Stimulated activated CD4-positive, alpha-beta T cell treated with anti-CD3 and anti-CD28 coated beads, Interleukin-4, amount 100 ng/mL, for 1 hour (primary cell): ENCODE measurements around the gene HCAR2.
"Not testable (repeated sequence)": the region's sequence is repeated elsewhere in the genome, so short reads cannot be mapped to it uniquely, and the experiment has no call there.

Experiments
- DNase-seq: peaks from one replicate; pipeline ENCODE4 v3.0.0-alpha.2; 2020

Gene HCAR2

DNA sequence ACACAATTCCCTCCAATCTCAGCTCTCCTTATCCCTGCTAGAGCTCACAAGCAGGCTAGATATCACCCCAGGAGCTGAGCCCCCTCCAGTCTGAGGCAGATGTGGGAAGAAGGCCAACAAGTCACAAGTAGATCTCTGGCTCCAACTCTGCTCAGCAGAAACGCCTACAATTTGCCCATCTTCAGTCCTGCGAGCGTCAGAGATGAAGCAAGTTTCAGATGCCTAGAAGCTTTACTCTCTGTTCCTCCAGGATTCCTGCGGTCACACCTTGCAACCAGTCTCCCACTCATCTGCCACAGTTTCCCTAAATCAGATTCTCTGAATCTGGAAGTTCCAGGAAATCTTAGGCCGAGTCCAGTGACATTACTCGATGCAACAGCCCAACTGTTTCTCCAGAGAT lies 12.1 kb upstream of the HCAR2 start:
- DNase-seq: not testable (repeated sequence)

DNA sequence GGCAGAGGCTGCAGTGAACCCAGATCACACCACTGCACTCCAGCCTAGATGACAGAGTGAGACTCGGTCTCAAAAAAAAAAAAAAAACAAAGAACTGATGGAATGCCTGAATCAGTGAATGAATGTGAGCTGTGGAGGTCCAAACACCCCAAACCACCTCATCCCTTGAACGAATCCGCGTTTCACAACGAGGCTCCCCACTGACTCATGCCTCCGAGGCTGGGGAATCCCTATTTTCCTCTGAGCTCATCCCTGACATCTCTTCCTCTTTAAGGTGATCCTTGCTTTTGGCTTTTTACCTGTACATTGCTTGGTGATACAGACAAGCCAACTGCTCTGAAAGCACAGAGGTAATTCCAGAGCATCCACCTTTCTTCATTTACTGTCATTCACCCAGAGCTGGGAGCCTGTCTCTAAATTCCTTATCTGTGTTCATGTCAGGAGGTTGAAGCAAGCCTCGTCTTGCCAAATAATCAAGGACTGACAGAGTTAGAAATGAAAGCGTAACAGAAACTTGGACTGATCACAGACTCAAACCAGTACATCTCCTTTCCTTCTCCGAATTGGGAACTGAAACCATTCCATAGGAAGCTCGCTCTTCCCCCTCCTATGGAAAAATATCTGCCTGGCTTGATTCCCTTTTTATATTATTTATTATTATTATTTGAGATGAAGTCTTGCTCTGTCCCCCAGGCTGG lies 10.5 kb upstream of the HCAR2 start:
- DNase-seq: not testable (repeated sequence)

DNA sequence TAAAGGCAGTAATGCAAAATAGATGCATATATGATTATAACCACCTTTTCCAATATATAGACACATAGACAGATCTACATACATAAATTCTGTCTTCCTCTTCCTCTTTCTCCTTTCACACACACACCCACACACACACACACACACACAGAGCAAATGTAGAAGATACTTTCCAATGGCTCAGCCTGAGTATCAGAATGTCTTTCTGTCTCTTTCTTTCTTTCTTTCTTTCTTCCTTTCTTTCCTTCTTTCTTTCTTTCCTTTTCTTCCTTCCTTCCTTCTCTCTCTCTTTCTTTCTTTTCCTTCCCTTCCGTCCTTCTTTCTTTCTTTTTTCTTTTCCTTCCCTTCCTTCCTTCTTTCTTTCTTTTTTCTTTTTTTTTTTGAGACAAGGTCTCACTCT lies 8.1 kb upstream of the HCAR2 start:
- DNase-seq: not testable (repeated sequence)

DNA sequence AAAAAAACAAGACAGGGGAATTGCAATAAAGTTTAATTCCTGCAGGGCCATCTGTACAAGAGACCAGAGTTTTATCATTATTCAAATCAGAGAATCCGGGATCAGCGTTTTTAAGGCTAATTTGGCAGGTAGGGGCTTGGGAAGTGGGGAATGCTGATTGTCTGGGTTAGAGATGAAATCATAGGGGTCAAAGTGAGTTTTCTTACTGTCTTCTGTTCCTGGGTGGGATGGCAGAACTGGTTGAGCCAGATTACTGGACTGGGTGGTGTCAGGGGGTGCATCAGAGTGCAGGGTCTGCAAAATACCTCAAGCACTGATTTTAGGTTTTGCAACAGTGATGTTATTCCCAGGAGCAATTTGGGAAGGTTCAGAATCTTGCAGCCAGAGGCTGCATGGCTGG lies 7.2 kb upstream of the HCAR2 start:
- not testable (repeated sequence) for DNase-seq

DNA sequence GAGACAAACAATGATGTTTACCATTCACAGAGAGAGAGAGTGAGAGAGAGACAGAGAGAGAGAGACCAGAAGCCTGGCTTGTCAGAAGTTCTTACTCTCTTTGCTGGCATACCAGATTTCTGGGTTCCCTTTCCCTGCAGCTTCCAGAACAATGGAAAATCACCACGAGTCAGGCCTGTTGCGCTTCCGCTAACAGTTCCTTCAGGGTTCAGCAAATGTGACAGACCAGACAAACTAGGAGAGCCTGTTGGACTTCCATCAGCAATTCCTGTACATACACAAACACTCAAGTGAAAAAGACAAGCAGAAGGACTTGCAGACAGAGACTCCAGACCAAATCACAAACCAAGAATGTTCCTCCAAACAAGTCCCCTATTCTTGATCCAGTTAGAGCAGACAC lies 6.1 kb upstream of the HCAR2 start:
- not testable (repeated sequence) for DNase-seq

DNA sequence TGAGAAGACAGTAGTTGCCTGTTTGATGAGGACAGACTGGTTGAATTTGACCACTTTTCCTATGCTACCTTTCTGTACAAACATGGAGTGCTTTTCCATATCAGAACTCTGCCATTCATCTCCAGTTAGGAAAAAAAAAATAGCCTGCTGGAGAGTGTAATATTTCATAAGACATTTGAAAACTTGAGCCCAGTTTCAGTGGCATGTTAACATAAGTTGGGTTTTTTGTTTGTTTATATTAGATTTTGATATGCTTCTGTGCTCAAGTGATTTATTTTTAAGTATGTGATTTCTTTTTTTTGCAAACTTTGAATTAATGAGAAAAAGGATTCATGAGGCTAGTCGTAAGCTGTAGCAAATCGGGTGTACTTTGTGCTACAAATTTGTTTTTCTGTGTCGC lies 684 bp upstream of the HCAR2 start:
- not testable (repeated sequence) for DNase-seq

DNA sequence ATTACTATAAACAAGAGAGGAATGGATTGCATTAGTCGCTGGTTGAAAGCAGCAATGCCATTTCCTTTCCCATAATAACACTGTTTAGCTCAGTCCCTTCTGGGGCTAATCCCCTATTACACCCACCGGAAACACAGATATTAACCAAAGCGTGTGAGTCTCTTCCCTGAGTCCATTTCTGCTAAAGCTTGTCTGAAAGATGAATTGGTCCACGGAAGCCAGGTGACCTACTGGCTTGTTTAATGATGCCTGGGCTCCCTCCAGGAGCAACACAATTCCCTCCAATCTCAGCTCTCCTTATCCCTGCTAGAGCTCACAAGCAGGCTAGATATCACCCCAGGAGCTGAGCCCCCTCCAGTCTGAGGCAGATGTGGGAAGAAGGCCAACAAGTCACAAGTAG lies 1.7 kb downstream of the HCAR2 start:
- not testable (repeated sequence) for DNase-seq

DNA sequence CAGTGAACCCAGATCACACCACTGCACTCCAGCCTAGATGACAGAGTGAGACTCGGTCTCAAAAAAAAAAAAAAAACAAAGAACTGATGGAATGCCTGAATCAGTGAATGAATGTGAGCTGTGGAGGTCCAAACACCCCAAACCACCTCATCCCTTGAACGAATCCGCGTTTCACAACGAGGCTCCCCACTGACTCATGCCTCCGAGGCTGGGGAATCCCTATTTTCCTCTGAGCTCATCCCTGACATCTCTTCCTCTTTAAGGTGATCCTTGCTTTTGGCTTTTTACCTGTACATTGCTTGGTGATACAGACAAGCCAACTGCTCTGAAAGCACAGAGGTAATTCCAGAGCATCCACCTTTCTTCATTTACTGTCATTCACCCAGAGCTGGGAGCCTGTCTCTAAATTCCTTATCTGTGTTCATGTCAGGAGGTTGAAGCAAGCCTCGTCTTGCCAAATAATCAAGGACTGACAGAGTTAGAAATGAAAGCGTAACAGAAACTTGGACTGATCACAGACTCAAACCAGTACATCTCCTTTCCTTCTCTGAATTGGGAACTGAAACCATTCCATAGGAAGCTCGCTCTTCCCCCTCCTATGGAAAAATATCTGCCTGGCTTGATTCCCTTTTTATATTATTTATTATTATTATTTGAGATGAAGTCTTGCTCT lies 3.0 kb downstream of the HCAR2 start:
- not testable (repeated sequence) for DNase-seq

DNA sequence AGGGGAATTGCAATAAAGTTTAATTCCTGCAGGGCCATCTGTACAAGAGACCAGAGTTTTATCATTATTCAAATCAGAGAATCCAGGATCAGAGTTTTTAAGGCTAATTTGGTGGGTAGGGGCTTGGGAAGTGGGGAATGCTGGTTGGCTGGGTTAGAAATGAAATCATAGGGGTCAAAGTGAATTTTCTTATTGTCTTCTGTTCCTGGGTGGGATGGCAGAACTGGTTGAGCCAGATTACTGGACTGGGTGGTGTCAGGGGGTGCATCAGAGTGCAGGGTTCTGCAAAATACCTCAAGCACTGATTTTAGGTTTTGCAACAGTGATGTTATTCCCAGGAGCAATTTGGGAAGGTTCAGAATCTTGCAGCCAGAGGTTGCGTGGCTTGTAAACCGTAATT lies 6.2 kb downstream of the HCAR2 start:
- not testable (repeated sequence) for DNase-seq

DNA sequence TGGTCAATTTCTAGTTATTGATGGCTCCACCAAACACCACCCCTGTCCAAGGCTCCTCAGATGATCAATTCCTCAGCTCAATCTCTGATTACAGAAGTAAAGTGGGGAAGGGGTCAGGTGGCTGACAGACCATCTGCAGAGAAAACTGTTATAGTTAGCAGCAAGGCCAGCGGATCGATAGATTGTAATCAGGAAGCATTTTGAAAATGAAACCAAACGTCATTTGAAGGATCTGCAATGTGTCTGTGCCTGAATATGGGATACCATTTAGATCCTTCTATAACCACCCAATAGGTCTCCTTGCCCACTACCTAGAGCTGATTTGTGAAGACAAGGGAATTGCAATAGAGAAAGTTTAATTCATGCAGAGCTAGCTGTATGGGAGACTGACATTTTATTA lies 11.6 kb downstream of the HCAR2 start:
- DNase-seq: no peak

DNA sequence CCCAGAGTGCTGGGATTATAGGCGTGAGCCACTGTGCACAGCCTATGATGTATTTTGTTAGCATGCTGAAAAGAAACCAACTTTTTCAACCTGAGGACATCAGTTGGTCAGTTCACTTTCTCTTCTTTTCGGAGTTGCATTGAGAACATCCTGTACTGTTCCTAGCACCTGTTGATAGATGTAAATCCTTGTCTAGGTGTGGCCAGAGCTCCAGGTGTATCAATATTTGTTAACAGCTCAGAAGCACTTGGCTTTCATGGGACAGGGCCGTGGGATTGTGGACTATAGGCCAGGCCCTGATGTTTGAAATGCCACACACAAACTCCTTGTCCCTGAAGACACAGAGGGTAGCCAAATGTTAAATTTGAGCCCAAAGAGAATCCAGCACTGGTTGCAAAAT lies 14.9 kb downstream of the HCAR2 start:
- no peak for DNase-seq

DNA sequence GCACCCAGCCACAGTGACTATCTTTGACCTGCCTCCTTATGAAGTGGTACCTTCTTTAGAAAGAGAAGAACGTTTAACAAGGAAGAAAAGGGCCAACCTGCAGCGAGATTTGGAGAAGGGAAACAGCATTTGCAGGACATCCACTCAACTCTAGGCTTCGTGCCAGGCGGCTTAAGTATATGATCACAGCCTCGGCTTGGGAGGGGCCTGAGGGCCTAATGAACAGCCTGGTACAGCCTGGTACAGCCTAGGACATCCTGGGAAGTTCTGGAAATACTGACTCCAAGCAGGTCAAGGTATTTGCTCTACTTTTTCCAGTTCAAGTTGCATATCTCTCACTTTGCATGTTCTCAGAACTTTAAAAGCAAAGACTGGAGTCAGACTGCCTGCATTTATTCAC lies 16.1 kb downstream of the HCAR2 start:
- no peak for DNase-seq

DNA sequence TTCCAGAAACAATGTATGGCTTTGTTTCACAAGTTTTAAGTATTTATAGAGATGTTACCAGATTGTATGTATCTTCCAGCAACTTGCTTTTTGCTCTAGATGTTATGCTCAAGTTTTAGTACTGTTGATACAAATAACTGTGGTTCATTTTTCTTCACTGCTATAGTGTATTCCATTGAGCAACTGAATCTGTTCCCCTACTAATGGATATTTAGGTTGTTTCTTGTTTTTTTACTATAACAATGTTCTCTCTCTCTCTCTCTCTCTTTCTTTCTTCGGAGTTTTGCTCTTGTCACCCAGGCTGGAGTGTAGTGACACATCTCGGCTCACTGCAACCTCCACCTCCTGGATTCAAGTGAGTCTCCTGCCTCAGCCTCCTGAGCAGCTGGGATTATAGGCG lies 16.6 kb downstream of the HCAR2 start:
- DNase-seq: no peak

DNA sequence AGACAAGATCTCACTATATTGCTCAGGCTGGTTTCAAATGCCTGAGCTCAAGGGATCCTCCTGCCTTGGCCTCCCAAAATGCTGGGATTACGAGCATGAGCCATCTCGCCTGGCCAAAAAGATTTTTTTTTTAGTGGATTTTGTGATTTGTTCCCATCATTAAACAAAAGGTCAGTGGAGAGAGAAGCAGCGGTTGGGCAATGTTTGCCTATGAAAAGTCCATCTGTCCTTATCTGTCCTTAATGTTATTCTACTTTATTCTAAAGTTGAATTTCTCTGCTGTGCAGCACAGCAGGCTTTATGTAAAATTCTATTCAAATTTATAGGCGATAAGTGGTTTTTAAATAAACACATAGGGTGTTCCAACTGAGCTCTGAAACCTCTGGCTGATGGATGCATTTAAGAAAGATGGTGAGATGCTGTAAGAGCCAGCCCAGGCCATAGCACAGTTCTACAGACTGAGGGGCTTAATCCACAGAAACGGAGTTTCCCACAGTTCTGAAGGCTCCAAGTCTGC lies 18.8 kb downstream of the HCAR2 start:
- no peak for DNase-seq

DNA sequence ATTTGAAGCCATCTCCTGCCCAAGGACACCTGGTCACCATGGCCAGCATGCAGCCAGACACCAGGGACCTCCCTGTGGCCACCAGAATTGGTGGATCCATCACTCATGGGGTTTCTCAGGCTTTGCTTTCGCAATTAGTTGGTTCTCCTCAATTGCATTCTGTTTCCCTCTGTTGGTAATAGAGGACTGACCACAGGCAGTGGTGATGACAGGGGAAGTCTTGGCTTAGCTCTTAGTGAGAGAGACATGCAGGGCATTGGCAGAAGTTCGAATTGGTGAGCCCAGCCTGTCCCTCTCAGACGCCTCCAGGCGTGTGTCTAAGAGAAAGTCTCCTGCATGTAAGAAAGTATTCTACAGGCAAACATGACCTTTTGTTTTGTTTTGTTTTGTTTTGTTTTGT lies 21.3 kb downstream of the HCAR2 start:
- no peak for DNase-seq

DNA sequence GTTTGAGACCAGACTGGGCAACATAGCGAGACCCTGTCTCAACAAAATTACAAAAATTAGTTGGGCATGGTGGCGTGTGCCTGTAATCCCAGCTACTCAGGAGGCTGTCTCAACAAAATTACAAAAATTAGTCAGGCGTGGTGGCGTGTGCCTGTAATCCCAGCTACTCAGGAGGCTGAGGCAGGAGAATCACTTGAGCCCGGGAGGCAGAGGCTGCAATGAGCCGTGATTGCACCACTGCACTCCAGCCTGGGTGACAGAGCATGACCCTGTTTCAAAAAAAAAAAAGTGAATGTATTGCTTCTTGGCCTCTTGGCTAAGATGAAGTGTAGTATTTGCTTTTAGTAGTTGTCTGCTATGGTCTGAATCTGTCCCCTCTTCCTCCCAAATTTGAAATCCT lies 22.2 kb downstream of the HCAR2 start:
- DNase-seq: not testable (repeated sequence)

DNA sequence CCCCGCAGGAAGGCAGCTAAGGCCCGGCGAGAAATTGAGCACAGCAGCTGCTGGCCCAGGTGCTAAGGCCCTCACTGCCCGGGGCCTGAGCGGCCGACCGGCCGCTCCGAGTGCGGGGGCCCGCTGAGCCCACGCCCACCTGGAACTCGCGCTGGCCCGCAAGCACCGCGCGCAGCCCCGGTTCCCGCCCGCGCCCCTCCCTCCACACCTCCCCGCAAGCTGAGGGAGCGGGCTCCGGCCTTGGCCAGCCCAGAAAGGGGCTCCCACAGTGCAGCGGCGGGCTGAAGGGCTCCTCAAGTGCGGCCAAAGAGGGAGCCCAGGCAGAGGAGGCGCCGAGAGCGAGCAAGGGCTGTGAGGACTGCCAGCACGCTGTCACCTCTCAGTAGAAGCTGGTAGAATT lies 26.4 kb downstream of the HCAR2 start:
- not testable (repeated sequence) for DNase-seq

DNA sequence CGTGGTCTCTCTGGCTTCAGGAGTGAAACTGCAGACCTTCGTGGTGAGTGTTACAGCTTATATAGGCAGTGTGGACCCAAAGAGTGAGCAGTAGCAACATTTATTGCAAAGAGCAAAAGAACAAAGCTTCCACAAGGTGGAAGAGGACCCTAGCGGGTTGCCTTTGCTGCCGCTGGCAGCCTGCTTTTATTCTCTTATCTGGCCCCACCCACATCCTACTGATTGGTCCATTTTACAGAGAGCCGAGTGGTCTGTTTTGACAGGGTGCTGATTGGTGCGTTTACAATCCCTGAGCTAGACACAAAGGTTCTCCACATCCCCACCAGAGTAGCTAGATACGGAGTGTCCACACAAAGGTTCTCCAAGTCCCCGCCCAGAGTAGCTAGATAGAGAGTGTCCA lies 27.1 kb downstream of the HCAR2 start:
- not testable (repeated sequence) for DNase-seq

DNA sequence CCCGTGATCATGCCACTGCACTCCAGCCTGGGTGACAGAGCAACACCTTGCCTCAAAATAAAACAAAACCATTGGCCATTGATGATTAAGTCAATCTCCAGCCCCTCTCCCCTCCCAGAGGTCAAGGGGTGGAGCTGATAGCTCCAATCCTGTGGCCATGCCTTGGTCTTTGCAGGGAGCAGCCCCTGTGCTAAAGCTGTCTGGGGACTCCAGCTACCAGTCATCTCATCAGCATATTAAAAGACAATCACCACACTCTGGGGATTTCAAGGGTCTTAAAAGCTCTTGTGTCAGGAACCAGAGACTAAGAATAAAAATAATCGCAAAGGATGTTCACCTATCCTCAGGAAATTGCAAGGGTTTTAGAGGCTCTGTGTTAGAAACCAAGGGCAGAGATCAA lies 30.6 kb downstream of the HCAR2 start:
- DNase-seq: no peak

DNA sequence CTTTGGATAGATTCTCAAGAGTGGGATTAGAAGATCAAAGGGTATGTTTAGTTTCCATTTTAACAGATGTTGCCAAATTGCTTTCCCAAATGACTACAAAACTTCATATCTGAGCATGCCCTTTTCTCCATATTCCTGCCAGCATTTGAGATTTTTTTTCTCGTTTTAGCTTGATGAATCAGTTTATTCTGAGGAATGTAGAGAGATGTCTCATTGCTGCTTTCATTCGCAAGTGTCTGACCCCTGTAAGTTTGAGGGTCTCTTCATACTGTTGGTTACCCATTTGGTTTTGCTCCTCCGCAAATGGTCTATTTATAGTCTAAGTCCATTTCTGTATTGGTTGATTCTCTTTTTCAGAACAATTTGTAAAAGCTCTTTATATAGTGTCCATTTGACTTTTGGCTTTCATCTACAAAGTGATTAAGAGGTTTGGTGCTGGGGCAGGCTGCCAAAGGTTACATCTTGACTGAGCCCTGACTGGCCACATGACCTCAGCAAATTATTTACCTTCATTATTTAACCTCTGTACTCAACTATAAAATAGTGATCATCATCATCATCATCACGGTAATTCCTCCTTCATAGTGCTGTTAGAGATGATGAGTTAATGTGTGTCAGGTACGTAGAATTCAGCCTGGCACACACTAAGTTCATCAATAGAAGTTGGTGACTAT lies 33.6 kb downstream of the HCAR2 start:
- DNase-seq: no peak

DNA sequence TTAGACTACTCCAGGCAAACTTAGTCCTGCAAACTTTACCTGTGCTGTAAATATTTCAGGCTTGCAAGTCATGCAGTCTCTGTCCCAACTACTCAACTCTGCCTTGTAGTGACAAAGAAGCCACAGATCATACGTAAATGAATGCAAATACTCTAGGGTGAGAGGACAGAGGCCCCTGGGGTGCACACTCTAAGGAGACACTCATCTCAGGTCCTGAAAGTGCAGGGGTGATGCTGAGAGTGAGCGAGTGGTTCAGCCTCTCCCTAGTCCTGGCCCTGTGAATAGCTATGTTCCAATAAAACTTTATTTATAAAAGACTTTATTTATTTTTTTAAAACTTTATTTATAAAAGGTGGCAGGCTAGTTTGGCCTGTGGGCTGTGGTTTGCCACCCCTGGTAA lies 34.9 kb downstream of the HCAR2 start:
- DNase-seq: no peak

DNA sequence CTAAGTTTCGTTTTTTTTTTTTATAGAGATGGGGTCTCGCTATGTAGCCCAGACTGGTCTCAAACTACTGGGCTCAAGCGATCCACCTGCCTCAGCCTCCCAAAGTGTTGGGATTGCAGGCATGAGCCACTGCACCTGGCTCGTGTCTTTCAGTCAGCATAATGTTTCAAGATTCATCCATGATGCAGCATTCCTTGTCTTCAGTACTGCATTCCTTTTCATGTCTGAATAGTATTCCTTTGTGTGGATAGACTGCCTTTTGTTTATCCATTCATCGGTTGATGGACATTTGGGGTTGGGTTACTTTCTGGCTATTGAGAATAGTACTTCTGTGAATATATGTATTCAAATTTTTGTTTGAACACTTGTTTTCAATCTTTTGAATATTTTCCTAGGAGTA lies 37.4 kb downstream of the HCAR2 start:
- no peak for DNase-seq

DNA sequence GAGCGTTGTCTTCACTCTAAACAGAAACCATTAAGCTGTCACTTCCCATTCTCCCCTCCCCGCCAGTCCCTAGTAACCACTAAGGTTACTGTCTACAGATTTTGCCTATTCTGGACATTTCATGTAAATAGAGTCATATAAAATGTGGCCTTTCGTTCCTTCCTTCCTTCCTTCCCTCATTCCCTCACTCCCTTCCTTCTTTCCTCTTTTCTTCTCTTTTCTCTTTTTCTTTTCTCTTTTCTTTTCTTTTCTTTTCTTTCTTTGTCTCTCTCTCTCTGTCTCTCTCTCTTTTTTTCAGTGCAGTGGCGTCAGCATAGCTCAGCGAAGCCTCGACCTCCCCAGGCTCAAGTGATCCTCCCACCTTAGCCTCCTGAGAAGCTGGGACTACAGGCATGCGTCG lies 37.8 kb downstream of the HCAR2 start:
- no peak for DNase-seq

DNA sequence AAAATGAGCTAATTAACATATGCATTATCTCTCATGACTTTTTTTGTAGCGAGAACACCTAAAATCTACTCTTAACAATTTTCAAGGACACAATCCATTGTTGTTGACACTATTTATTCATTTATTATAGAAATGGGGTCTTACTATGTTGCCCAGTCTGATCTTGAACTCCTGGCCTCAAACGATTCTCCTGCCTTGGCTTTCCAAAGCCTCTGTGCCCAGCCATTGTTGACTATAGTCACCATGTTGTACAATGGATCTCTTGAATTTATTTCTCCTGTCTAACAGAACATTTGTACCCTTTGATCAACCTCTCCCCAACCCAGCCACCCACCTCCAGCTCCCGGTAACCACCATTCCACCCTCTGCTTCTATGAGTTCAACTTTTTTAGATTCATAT lies 41.2 kb downstream of the HCAR2 start:
- no peak for DNase-seq
